ENCODE measurements around the gene ADAMTS4. TPM values are rescaled to one million over a fixed set of nuclear protein-coding genes. Genes with fewer than 3 reads are reported as not detected.

The ADAMTS4 gene
- total and polyA plus RNA-seq, 2 donors (not counting 1 experiment from before 2014, with no cell fraction given): 0.10 TPM; not detected in 1

DNA sequence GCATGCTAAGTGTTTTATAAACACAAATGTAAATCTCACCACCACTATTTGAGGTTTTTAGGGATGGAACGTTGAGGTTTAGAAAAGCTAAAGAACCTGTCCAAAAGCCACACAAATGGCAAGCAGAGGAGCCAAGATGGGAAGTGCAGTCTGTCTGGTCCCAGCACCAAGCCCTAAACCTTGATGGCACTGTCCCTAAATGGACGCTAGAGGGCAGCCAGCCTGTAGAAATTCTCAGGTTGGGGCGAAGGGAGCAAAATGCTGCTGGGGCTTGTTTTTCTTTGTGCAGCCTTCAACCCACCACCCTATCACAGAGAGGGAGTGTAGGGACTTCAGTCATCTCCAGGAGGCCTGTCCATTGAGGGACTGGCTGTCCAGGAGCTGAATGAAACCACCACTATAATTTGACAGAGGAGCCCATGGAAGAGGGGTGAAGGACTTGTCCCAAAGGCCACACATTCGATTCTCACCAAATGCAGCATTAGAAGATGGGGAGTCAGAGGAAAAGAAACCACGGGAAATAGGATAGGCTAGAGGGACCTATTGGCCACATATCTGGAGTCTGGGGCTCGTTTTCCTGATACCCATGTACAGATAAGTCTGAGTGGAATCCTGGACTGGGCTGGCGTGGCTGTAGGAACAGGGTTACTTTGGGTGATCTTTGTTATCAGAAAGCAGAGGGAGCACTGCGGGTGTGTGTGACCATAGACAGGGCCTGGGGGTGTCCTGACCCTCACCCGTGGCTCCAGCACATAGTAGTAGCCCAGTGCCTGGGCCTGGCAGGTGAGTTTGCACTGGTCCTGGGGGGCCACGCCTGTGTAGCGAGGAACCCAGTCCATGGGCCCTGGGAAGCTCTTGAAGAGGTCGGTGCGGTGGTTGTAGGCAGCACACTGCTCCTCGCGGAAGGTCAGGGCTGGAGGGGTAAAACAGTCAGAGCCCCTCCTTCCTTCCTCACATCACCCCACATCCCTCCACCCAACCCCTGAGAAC is 6.1 kb downstream of the ADAMTS4 start:
- no peaks in the 10 kb centered on the region for H3K27me3 ChIP-seq (replicated peaks in 1 of 4; ENCODE audit: control extremely low read depth in 1 of 4, control insufficient read depth in 3 of 4, insufficient read depth in 4 of 4, low read length in 3 of 4)
- H3K4me1 Mint-ChIP-seq: peaks cover 56% of the 10 kb centered on the region
- H3K4me3 Mint-ChIP-seq: no peak overlapping the region
- no peak overlapping the region for H3K9ac ChIP-seq (ENCODE audit: low read length)
- H3K27ac Mint-ChIP-seq: peak overlapping the region; percentile 72
- H3K9me3 ChIP-seq (ENCODE audit: control extremely low read depth in 1 of 3, control insufficient read depth in 2 of 3, insufficient read depth in 1 of 3, low read length in 2 of 3): no peaks in the 10 kb centered on the region
- no peak overlapping the region for H3K4me3 ChIP-seq (ENCODE audit: control extremely low read depth in 1 of 5, extremely low read depth in 1 of 5, insufficient read depth in 1 of 5, low read depth in 2 of 5, low read length in 4 of 5)
- DNase-seq (peak; percentile 83), ATAC-seq (ENCODE audit: low read depth) (peak; percentile 91)
- no peaks in the 10 kb centered on the region for H4K20me1 ChIP-seq (ENCODE audit: control insufficient read depth, insufficient read depth, low read length, poor library complexity, severe bottlenecking)
- H2AFZ ChIP-seq (ENCODE audit: insufficient read depth, low read depth, low read length, poor library complexity, severe bottlenecking): peak overlapping the region; percentile 39
- H3K9me3 Mint-ChIP-seq (ENCODE audit: insufficient read depth): no peaks in the 10 kb centered on the region
- WGBS (ENCODE audit: insufficient coverage): 93% methylated on average over 12 of the region's 15 CpGs
- no peaks in the 10 kb centered on the region for H3K27me3 Mint-ChIP-seq
- no peaks in the 10 kb centered on the region for H3K36me3 ChIP-seq (replicated peaks in 1 of 2; ENCODE audit: control extremely low read depth in 1 of 2, control insufficient read depth in 1 of 2, extremely low read depth in 1 of 2, insufficient read depth in 2 of 2, low read length in 1 of 2)
- POLR2A ChIA-PET: no interaction called here
- peaks cover 26% of the 10 kb centered on the region for H3K79me2 ChIP-seq (ENCODE audit: control insufficient read depth, insufficient read depth, low read length)
- intact Hi-C loops (cut with micrococcal nuclease): loop anchor here (1.0 to 5.0 kb wide), 5 partner anchors 10 to 190 kb away; partner anchors contain the start of genes NDUFS2, PPOX and TOMM40L
- TF ChIP-seq CTCF (IDR thresholded peaks at IDR 0.05) (peak; percentile 92), EZH2 (IDR thresholded peaks at IDR 0.05; ENCODE audit: borderline replicate concordance, insufficient read depth, low read depth, low read length, poor library complexity, severe bottlenecking) (no peak)
- H3K4me2 ChIP-seq (replicated peaks; ENCODE audit: low read depth, low read length, poor library complexity, severe bottlenecking): peak overlapping the region; percentile 12
- CTCF ChIA-PET: interaction anchor here (0.6 to 4.8 kb wide), 23 partner anchors 10 to 191 kb away, joined by 3 to 64 read pairs (median 3); partner anchors contain the start of genes DEDD, NDUFS2, PPOX and TOMM40L
- no peak overlapping the region for H3K27ac ChIP-seq (ENCODE audit: low read length in 2 of 2)
- peaks cover 56 to 71% of the 10 kb centered on the region in 2 donors for H3K4me1 ChIP-seq (ENCODE audit: control insufficient read depth in 2 of 2, insufficient read depth in 2 of 2, low read length in 2 of 2)

Data from B cell (primary cell).